GM12875 (cell line): ENCODE measurements around the gene RNF40.

Experiments used
- H3K4me3 ChIP-seq: one replicate; pipeline ENCODE4 v1.5.1; 2011; ENCODE audit warnings: low read depth, low read length, control low read depth
- CTCF ChIP-seq: IDR thresholded peaks from 2 replicates; pipeline ENCODE4 v1.5.1; 2011; ENCODE audit warnings: low read depth, mild to moderate bottlenecking, control low read depth, inconsistent platforms, low read length, moderate library complexity, borderline replicate concordance; ENCODE audit not compliant: insufficient read depth

Gene RNF40

GRCh38 chr16:30757316-30757715 lies 4.8 kb upstream of the RNF40 start:
- H3K4me3 ChIP-seq = no peak overlapping the region
- no peak for TF ChIP-seq CTCF

GRCh38 chr16:30758988-30759491 lies 3.1 kb upstream of the RNF40 start:
- TF ChIP-seq CTCF = no peak
- no peak overlapping the region for H3K4me3 ChIP-seq

- no peak for TF ChIP-seq CTCF
- no peak overlapping the region for H3K4me3 ChIP-seq
Measured at GRCh38 chr16:30760001-30760559, 2.0 kb upstream of the RNF40 start.

GRCh38 chr16:30760577-30761426 lies 1.3 kb upstream of the RNF40 start:
- no peak for TF ChIP-seq CTCF
- peak overlapping the region; percentile 80 for H3K4me3 ChIP-seq

GRCh38 chr16:30761427-30761927 lies 645 bp upstream of the RNF40 start:
- H3K4me3 ChIP-seq = peak overlapping the region; percentile 80
- TF ChIP-seq CTCF = no peak

GRCh38 chr16:30762991-30763725 lies 1.0 kb downstream of the RNF40 start:
- H3K4me3 ChIP-seq = peak overlapping the region; percentile 80
- no peak for TF ChIP-seq CTCF
